Right renal pelvis (tissue), 4 donors: Measurements from ENCODE around the gene FABP3. TPM values are rescaled to one million over a fixed set of nuclear protein-coding genes. Genes with fewer than 3 reads are reported as not detected.

Source experiments
- DNase-seq, 4 donors: peaks; one replicate each; pipeline ENCODE4 v3.0.0-alpha.2; 2013; ENCODE audit warnings: low read depth in 4 of 4, low spot score in 3 of 4, missing footprints in 1 of 4
- polyA plus RNA-seq, 4 donors: library from polyadenylated mRNA; unstranded; fragments of 120-200 nt; gene quantifications; one replicate each; pipeline ENCODE4 v1.2.1, GENCODE V29; 2013; ENCODE audit not compliant: insufficient read length in 4 of 4

Gene FABP3
- polyA plus RNA-seq, 4 donors = 69.0 to 79.5 (median 72.7) TPM

GRCh38 chr1:31324992-31325391 is 47.9 kb downstream of the FABP3 start:
- DNase-seq = no peak

GRCh38 chr1:31324093-31324492 is 48.8 kb downstream of the FABP3 start:
- no peak for DNase-seq

- DNase-seq = no peak
These were observed 54.7 kb downstream of the FABP3 start for GRCh38 chr1:31318146-31318545.

- no peak for DNase-seq
These were observed 57.0 kb downstream of the FABP3 start for GRCh38 chr1:31315902-31316301.

Other genes with a start within 250 kb of the FABP3 start
- 1 to 10 TPM; 3.6 to 4.8 (median 3.8) TPM for gene NKAIN1, start 133.2 kb downstream of the FABP3 start, polyA plus RNA-seq
- 10 to 100 TPM; 64.0 to 69.9 (median 67.9) TPM for gene SNRNP40, start 76.3 kb downstream of the FABP3 start, polyA plus RNA-seq
- 10 to 100 TPM; 44.8 to 49.8 (median 46.8) TPM for gene ZCCHC17, start 76.0 kb downstream of the FABP3 start, polyA plus RNA-seq
- 10 to 100 TPM; 41.4 to 55.6 (median 44.2) TPM for gene SERINC2, start 40.1 kb upstream of the FABP3 start, polyA plus RNA-seq
- gene TINAGL1, start 203.4 kb upstream of the FABP3 start, polyA plus RNA-seq = 10 to 100 TPM; 38.5 to 51.0 (median 44.1) TPM
- under 1 TPM in 3 of 4 donors, not detected in 1; 0.18 to 0.31 (median 0.19) TPM for gene HCRTR1, start 244.6 kb upstream of the FABP3 start, polyA plus RNA-seq